Natural killer cell treated with Interleukin-12 subunit alpha and Interleukin-12 subunit beta and Interleukin-15 and Interleukin-18, amount 100 ng/mL, for 72 hours (primary cell): ENCODE measurements around the gene KCNK15. TPM values are rescaled to one million over a fixed set of nuclear protein-coding genes. Genes with fewer than 3 reads are reported as not detected.
"Not testable (repeated sequence)": the region's sequence is repeated elsewhere in the genome, so short reads cannot be mapped to it uniquely, and the experiment has no call there.

Source experiments
- ATAC-seq, 2 donors: fragments of 150-1000 bp; cut with Tn5 transposase in 1 of 2; sonication (Bioruptor Pico), chemical (Tn5 transposase) in 1 of 2; 2 replicates each; pipeline ENCODE4 v1.10.0; 2021
- DNase-seq: peaks from one replicate; pipeline ENCODE4 v3.0.0; 2022; ENCODE audit warnings: low spot score
- H3K27ac Mint-ChIP-seq, 2 donors: 1 replicate in 1 of 2; 2 replicates in 1 of 2; pipeline ENCODE4 v1.8.0; 2022; ENCODE audit warnings: mixed read lengths in 2 of 2, mild to moderate bottlenecking in 1 of 2, moderate library complexity in 1 of 2
- H3K27me3 Mint-ChIP-seq, 2 donors: 1 replicate in 1 of 2; 2 replicates in 1 of 2; pipeline ENCODE4 v1.8.0; 2022; ENCODE audit warnings: mixed read lengths in 2 of 2
- H3K36me3 Mint-ChIP-seq: one replicate; pipeline ENCODE4 v1.8.0; 2022; ENCODE audit warnings: mixed read lengths
- H3K4me1 Mint-ChIP-seq, 2 donors: 1 replicate in 1 of 2; 2 replicates in 1 of 2; pipeline ENCODE4 v1.8.0; 2022; ENCODE audit warnings: low read depth in 2 of 2, mixed read lengths in 2 of 2, mild to moderate bottlenecking in 1 of 2
- H3K4me3 Mint-ChIP-seq: one replicate; pipeline ENCODE4 v1.8.0; 2022; ENCODE audit warnings: mixed read lengths
- H3K9me3 Mint-ChIP-seq: 2 replicates; pipeline ENCODE4 v1.8.0; 2022; ENCODE audit warnings: mixed read lengths
- total RNA-seq, 2 donors: library from RNA; stranded (reverse); gene quantifications; one replicate each; pipeline ENCODE4 v1.2.3, GENCODE V29; 2022

KCNK15 gene
- total RNA-seq, 2 donors from 2014 or later = 0.28 to 0.50 TPM

- no peak overlapping the region for H3K4me3 Mint-ChIP-seq
- no peaks in the 10 kb centered on the region for H3K4me1 Mint-ChIP-seq
- H3K36me3 Mint-ChIP-seq = no peaks in the 10 kb centered on the region
- ATAC-seq = no peak
- peaks cover 14 to 21% of the 10 kb centered on the region in 2 donors for H3K27me3 Mint-ChIP-seq
- no peaks in the 10 kb centered on the region for H3K9me3 Mint-ChIP-seq
- no peak overlapping the region for H3K27ac Mint-ChIP-seq
- peak; percentile 8 for DNase-seq
Observed at GRCh38 chr20:44762466-44763140, 16.9 kb downstream of the KCNK15 start.

- H3K4me3 Mint-ChIP-seq, H3K36me3 Mint-ChIP-seq, DNase-seq, H3K9me3 Mint-ChIP-seq, H3K4me1 Mint-ChIP-seq, ATAC-seq, H3K27ac Mint-ChIP-seq: not testable (repeated sequence)
- H3K27me3 Mint-ChIP-seq = peaks cover 17 to 25% of the 10 kb centered on the region in 2 donors
Observed at GRCh38 chr20:44763798-44764197, 18.1 kb downstream of the KCNK15 start.

- ATAC-seq (no peak), DNase-seq (peak; percentile 31)
- Mint-ChIP-seq H3K36me3 (no peaks in the 10 kb centered on the region), H3K9me3 (no peaks in the 10 kb centered on the region), H3K4me1 (no peaks in the 10 kb centered on the region), H3K27me3 (peaks cover 23 to 37% of the 10 kb centered on the region in 2 donors), H3K4me3 (no peak overlapping the region), H3K27ac (no peak overlapping the region)
Observed at GRCh38 chr20:44765091-44765490, 19.4 kb downstream of the KCNK15 start.

- no peaks in the 10 kb centered on the region for H3K4me1 Mint-ChIP-seq
- H3K27ac Mint-ChIP-seq = no peak overlapping the region
- no peak overlapping the region for H3K4me3 Mint-ChIP-seq
- peaks cover 25 to 40% of the 10 kb centered on the region in 2 donors for H3K27me3 Mint-ChIP-seq
- DNase-seq = no peak
- no peaks in the 10 kb centered on the region for H3K9me3 Mint-ChIP-seq
- ATAC-seq = no peak
- H3K36me3 Mint-ChIP-seq = no peaks in the 10 kb centered on the region
Observed at GRCh38 chr20:44765701-44766347, 20.2 kb downstream of the KCNK15 start.

- no peak for ATAC-seq
- no peaks in the 10 kb centered on the region for H3K4me1 Mint-ChIP-seq
- no peak overlapping the region for H3K27ac Mint-ChIP-seq
- H3K9me3 Mint-ChIP-seq = no peaks in the 10 kb centered on the region
- H3K4me3 Mint-ChIP-seq = no peak overlapping the region
- peaks cover 32 to 47% of the 10 kb centered on the region in 2 donors for H3K27me3 Mint-ChIP-seq
- DNase-seq = no peak
- no peaks in the 10 kb centered on the region for H3K36me3 Mint-ChIP-seq
Observed at GRCh38 chr20:44768256-44768655, 22.6 kb downstream of the KCNK15 start.

GRCh38 chr20:44768854-44769480 is 23.3 kb downstream of the KCNK15 start:
- no peaks in the 10 kb centered on the region for H3K36me3 Mint-ChIP-seq
- H3K27me3 Mint-ChIP-seq = peaks cover 32 to 44% of the 10 kb centered on the region in 2 donors
- DNase-seq = no peak
- no peak overlapping the region for H3K27ac Mint-ChIP-seq
- no peak for ATAC-seq
- no peak overlapping the region for H3K4me3 Mint-ChIP-seq
- H3K9me3 Mint-ChIP-seq = no peaks in the 10 kb centered on the region
- H3K4me1 Mint-ChIP-seq = no peaks in the 10 kb centered on the region

- DNase-seq = no peak
- Mint-ChIP-seq H3K4me1 (no peaks in the 10 kb centered on the region), H3K9me3 (no peaks in the 10 kb centered on the region), H3K27me3 (peaks cover 32 to 39% of the 10 kb centered on the region in 2 donors), H3K27ac (no peak overlapping the region), H3K4me3 (no peak overlapping the region), H3K36me3 (no peaks in the 10 kb centered on the region)
- no peak for ATAC-seq
Observed at GRCh38 chr20:44769481-44769863, 23.8 kb downstream of the KCNK15 start.

GRCh38 chr20:44770484-44771171 is 25.0 kb downstream of the KCNK15 start:
- ATAC-seq = no peak
- DNase-seq = no peak
- no peaks in the 10 kb centered on the region for H3K9me3 Mint-ChIP-seq
- H3K27me3 Mint-ChIP-seq = peaks cover 30 to 34% of the 10 kb centered on the region in 2 donors
- no peak overlapping the region for H3K27ac Mint-ChIP-seq
- no peaks in the 10 kb centered on the region for H3K4me1 Mint-ChIP-seq
- H3K4me3 Mint-ChIP-seq = no peak overlapping the region
- no peaks in the 10 kb centered on the region for H3K36me3 Mint-ChIP-seq

- Mint-ChIP-seq H3K4me1 (no peaks in the 10 kb centered on the region), H3K27me3 (peaks cover 27 to 31% of the 10 kb centered on the region in 2 donors), H3K9me3 (no peaks in the 10 kb centered on the region), H3K27ac (no peak overlapping the region), H3K4me3 (no peak overlapping the region), H3K36me3 (no peaks in the 10 kb centered on the region)
- DNase-seq = no peak
- ATAC-seq = no peak
Observed at GRCh38 chr20:44771172-44771535, 25.5 kb downstream of the KCNK15 start.

- no peak overlapping the region for H3K27ac Mint-ChIP-seq
- H3K4me3 Mint-ChIP-seq = no peak overlapping the region
- no peaks in the 10 kb centered on the region for H3K9me3 Mint-ChIP-seq
- no peaks in the 10 kb centered on the region for H3K36me3 Mint-ChIP-seq
- H3K4me1 Mint-ChIP-seq = no peaks in the 10 kb centered on the region
- H3K27me3 Mint-ChIP-seq = peaks cover 26 to 33% of the 10 kb centered on the region in 2 donors
- no peak for ATAC-seq
- DNase-seq = no peak
Observed at GRCh38 chr20:44772636-44773035, 27.0 kb downstream of the KCNK15 start.

GRCh38 chr20:44773070-44773829 is 27.6 kb downstream of the KCNK15 start:
- Mint-ChIP-seq H3K27ac (no peak overlapping the region), H3K36me3 (no peaks in the 10 kb centered on the region), H3K27me3 (peaks cover 26 to 33% of the 10 kb centered on the region in 2 donors), H3K4me3 (no peak overlapping the region), H3K4me1 (no peaks in the 10 kb centered on the region), H3K9me3 (no peaks in the 10 kb centered on the region)
- ATAC-seq (no peak), DNase-seq (no peak)

- H3K4me1 Mint-ChIP-seq = no peaks in the 10 kb centered on the region
- no peaks in the 10 kb centered on the region for H3K36me3 Mint-ChIP-seq
- no peak for ATAC-seq
- DNase-seq = no peak
- peaks cover 23 to 33% of the 10 kb centered on the region in 2 donors for H3K27me3 Mint-ChIP-seq
- H3K27ac Mint-ChIP-seq = no peak overlapping the region
- H3K9me3 Mint-ChIP-seq = no peaks in the 10 kb centered on the region
- H3K4me3 Mint-ChIP-seq = no peak overlapping the region
Observed at GRCh38 chr20:44776980-44777379, 31.3 kb downstream of the KCNK15 start.

- ATAC-seq = no peak
- peaks cover 25 to 39% of the 10 kb centered on the region in 2 donors for H3K27me3 Mint-ChIP-seq
- DNase-seq = no peak
- H3K9me3 Mint-ChIP-seq = no peaks in the 10 kb centered on the region
- H3K4me3 Mint-ChIP-seq = no peak overlapping the region
- no peaks in the 10 kb centered on the region for H3K4me1 Mint-ChIP-seq
- no peak overlapping the region for H3K27ac Mint-ChIP-seq
- no peaks in the 10 kb centered on the region for H3K36me3 Mint-ChIP-seq
Observed at GRCh38 chr20:44780226-44780625, 34.6 kb downstream of the KCNK15 start.
